GM12878 (cell line): ENCODE measurements around the gene HOTAIR. TPM values are rescaled to one million over a fixed set of nuclear protein-coding genes. Genes with fewer than 3 reads are reported as not detected.

ENCODE experiments used
- ATAC-seq: fragments of 200-7000 bp; cut with Tn5 transposase; 3 replicates; pipeline ENCODE4 v1.9.1; 2020; ENCODE audit warnings: mild to moderate bottlenecking, moderate library complexity
- BruUV-seq: library from RNA; stranded (reverse); fragments of 400-500 nt; replicated peaks from 2 replicates; lab custom pipeline; 2021; lab: Mats Ljungman, UMichigan
- CTCF ChIA-PET: fragments of 300-600 bp; sonication (Branson Sonifier 250); formaldehyde crosslinking; extraction: SDS; loops from one replicate; lab custom pipeline; 2021; ENCODE audit warnings: inconsistent platforms; lab: Yijun Ruan, JAX
- POLR2A ChIA-PET: fragments of 350-600 bp; formaldehyde crosslinking; extraction: SDS; loops from one replicate; lab custom pipeline; 2021; ENCODE audit warnings: inconsistent platforms; lab: Charles Lee
- RAD21 ChIA-PET: fragments of 300-600 bp; sonication (Branson Sonifier 250); formaldehyde crosslinking; loops from one replicate; lab custom pipeline; 2023; ENCODE audit warnings: antibody characterized with exemption; ENCODE audit not compliant: unreplicated experiment; lab: Charles Lee
- SMC1A ChIA-PET: fragments of 300-600 bp; sonication (Branson Sonifier 250); formaldehyde crosslinking; loops from one replicate; lab custom pipeline; 2023; ENCODE audit not compliant: unreplicated experiment, uncharacterized antibody; lab: Charles Lee
- DNase-seq: peaks from one replicate; pipeline ENCODE4 v3.0.0-alpha.2; 2011; ENCODE audit warnings: low read depth, low spot score
- FAIRE-seq: peaks from 3 replicates; lab custom pipeline; 2011; peaks lifted over from hg19 to GRCh38; lab: Jason Lieb, UNC
- H2AFZ ChIP-seq: 2 replicates; pipeline ENCODE4 v1.6.0; 2011; ENCODE audit warnings: low read depth, low read length, control low read depth; ENCODE audit not compliant: control insufficient read depth
- H3K27ac ChIP-seq: 2 replicates; pipeline ENCODE4 v1.5.1; 2011; ENCODE audit warnings: control low read depth; ENCODE audit not compliant: control insufficient read depth, insufficient read depth
- H3K27me3 ChIP-seq, 2 experiments: replicated peaks in 1 of 2; 2 replicates each; pipeline versions ENCODE4 v1.6.0 to v1.6.1; 2011; ENCODE audit warnings: low read length in 1 of 2; ENCODE audit not compliant: control insufficient read depth in 2 of 2, insufficient read depth in 2 of 2
- H3K36me3 ChIP-seq, 2 experiments: 2 replicates each; pipeline ENCODE4 v1.5.1; 2011; ENCODE audit warnings: low read length in 1 of 2; ENCODE audit not compliant: control insufficient read depth in 2 of 2, insufficient read depth in 2 of 2
- H3K4me1 ChIP-seq: 2 replicates; pipeline ENCODE4 v1.6.1; 2011; ENCODE audit warnings: mild to moderate bottlenecking, low read length, moderate library complexity, mixed read lengths; ENCODE audit not compliant: control insufficient read depth, insufficient read depth
- H3K4me2 ChIP-seq: 2 replicates; pipeline ENCODE4 v1.6.0; 2011; ENCODE audit warnings: control low read depth; ENCODE audit not compliant: control insufficient read depth, insufficient read depth
- H3K4me3 ChIP-seq: fragments of 200-600 bp; sonication (generic); 2 replicates; pipeline ENCODE4 v1.5.1; 2016
- H3K79me2 ChIP-seq: 2 replicates; pipeline ENCODE4 v1.6.0; 2011; ENCODE audit warnings: low read length; ENCODE audit not compliant: control insufficient read depth, insufficient read depth
- H3K9ac ChIP-seq: 2 replicates; pipeline ENCODE4 v1.8.0; 2011; ENCODE audit warnings: low read length, control low read depth, mixed read lengths; ENCODE audit not compliant: control insufficient read depth, insufficient read depth
- H3K9me3 ChIP-seq: replicated peaks from 3 replicates; pipeline ENCODE4 v1.5.1; 2011; ENCODE audit warnings: mild to moderate bottlenecking, low read length; ENCODE audit not compliant: control insufficient read depth, insufficient read depth
- H4K20me1 ChIP-seq: 2 replicates; pipeline ENCODE4 v1.6.0; 2011; ENCODE audit not compliant: control insufficient read depth, insufficient read depth
- BCL11A ChIP-seq: IDR thresholded peaks from 2 replicates; pipeline ENCODE4 v1.6.1; 2011; ENCODE audit warnings: low read depth, low read length
- EP300 ChIP-seq, 2 experiments: fragments of 150-350 bp in 1 of 2; IDR thresholded peaks; 2 replicates each; pipeline ENCODE4 v1.6.1; 2011 to 2012; ENCODE audit warnings: low read depth in 2 of 2, low read length in 2 of 2, borderline replicate concordance in 1 of 2, improper control_type of control experiment in 1 of 2, inconsistent platforms in 1 of 2; ENCODE audit not compliant: control insufficient read depth in 1 of 2
- ETV6 ChIP-seq, 2 experiments: fragments of 450-650 bp in 1 of 2; IDR thresholded peaks in 1 of 2; conservative IDR thresholded peaks in 1 of 2; 2 replicates each; pipeline ENCODE4 v1.6.1; 2014; ENCODE audit warnings: antibody characterized with exemption in 1 of 2, borderline replicate concordance in 1 of 2, low read depth in 1 of 2, mild to moderate bottlenecking in 1 of 2, moderate library complexity in 1 of 2
- HDAC2 ChIP-seq: fragments of 200-600 bp; sonication (generic); IDR thresholded peaks from 2 replicates; pipeline ENCODE4 v1.6.1; 2017
- LARP7 ChIP-seq: fragments of 450-650 bp; IDR thresholded peaks from 2 replicates; pipeline ENCODE4 v1.6.1; 2017; ENCODE audit warnings: mild to moderate bottlenecking
- MLLT1 ChIP-seq: fragments of 450-650 bp; IDR thresholded peaks from 2 replicates; pipeline ENCODE4 v1.6.1; 2016; ENCODE audit warnings: mild to moderate bottlenecking
- NFYB ChIP-seq: IDR thresholded peaks from 2 replicates; pipeline ENCODE4 v1.6.1; 2011; ENCODE audit warnings: low read depth, mild to moderate bottlenecking, low read length, improper control_type of control experiment, moderate library complexity; ENCODE audit not compliant: insufficient read depth
- RB1 ChIP-seq: fragments of 450-650 bp; formaldehyde crosslinking; IDR thresholded peaks from 2 replicates; pipeline ENCODE4 v1.6.1; 2017; ENCODE audit warnings: mild to moderate bottlenecking, borderline replicate concordance
- SUZ12 ChIP-seq: fragments of 200-600 bp; sonication (generic); IDR thresholded peaks from one replicate; pipeline ENCODE4 v1.6.1; 2018; ENCODE audit warnings: antibody characterized with exemption, mild to moderate bottlenecking; ENCODE audit not compliant: unreplicated experiment
- WGBS: methylation state at CpG from one replicate; pipeline ENCODE4 v1.1.6; 2016; ENCODE audit warnings: low lambda C conversion rate; ENCODE audit not compliant: insufficient replicate concordance, insufficient coverage; ENCODE audit errors: missing lambda C conversion rate; 5-methylcytosine and 5-hydroxymethylcytosine counted together
- in situ Hi-C: fragments of 300-500 bp; cut with MboI; formaldehyde crosslinking; loops from 9 replicates; pipeline ENCODE4 v1.14.3; 2018; ENCODE audit warnings: mixed read lengths
- intact Hi-C: fragments of 100-400 bp; cut with micrococcal nuclease; formaldehyde crosslinking; loops from one replicate; pipeline ENCODE4 v1.14.2; 2022; ENCODE audit not compliant: unreplicated experiment
- polyA plus RNA-seq, 11 experiments: library from polyadenylated mRNA; depleted of rRNA in 4 of 11; unstranded in 6 of 11; stranded (reverse) in 5 of 11; fragments of >200 nt; fragmentation: Nextera tagmentation in 4 of 11; fragmentation: Illumina TruSeq in 1 of 11; extraction: Ambion mirVana in 4 of 11; extraction: Trizol in 1 of 11; gene quantifications; 1 replicate in 1 of 11; 2 replicates in 10 of 11; pipeline versions ENCODE4 v1.2.1 to v1.2.3, GENCODE V29; 2011 to 2016; ENCODE audit warnings: inconsistent platforms in 2 of 11, missing spikeins in 2 of 11, low read depth in 1 of 11
- total RNA-seq, 4 experiments: library from RNA; depleted of rRNA in 3 of 4; stranded (reverse); fragments of >200 nt in 3 of 4; fragmentation: Illumina TruSeq in 1 of 4; extraction: Trizol in 1 of 4; gene quantifications; 2 replicates each; pipeline versions ENCODE4 v1.2.1 to v1.2.3, GENCODE V29; 2013 to 2021
- TF ChIP-seq, protein P1 (sequence below): IDR thresholded peaks from 2 replicates; pipeline ENCODE4 v1.6.1; 2011; ENCODE audit warnings: mild to moderate bottlenecking, low read depth, low read length, moderate library complexity; ENCODE audit not compliant: insufficient replicate concordance
- TF ChIP-seq, protein P2 (sequence below): fragments of 450-650 bp; IDR thresholded peaks from 2 replicates; pipeline ENCODE4 v1.6.1; 2018; ENCODE audit warnings: borderline replicate concordance, mild to moderate bottlenecking; ENCODE audit not compliant: partially characterized antibody

The HOTAIR gene
- total and polyA plus RNA-seq, 10 of the 15 experiments (the other 5 are each of a cell fraction or from before 2014, with no cell fraction given): not detected

GRCh38 chr12:54001283-54002187 lies 26.8 kb upstream of the HOTAIR start (continued):
- TF ChIP-seq EP300 (IDR thresholded peaks at IDR 0.05; ENCODE audit: borderline replicate concordance in 1 of 2, control insufficient read depth in 1 of 2, low read depth in 2 of 2, low read length in 2 of 2) (no peak), RB1 (no peak), HDAC2 (no peak)

DNA sequence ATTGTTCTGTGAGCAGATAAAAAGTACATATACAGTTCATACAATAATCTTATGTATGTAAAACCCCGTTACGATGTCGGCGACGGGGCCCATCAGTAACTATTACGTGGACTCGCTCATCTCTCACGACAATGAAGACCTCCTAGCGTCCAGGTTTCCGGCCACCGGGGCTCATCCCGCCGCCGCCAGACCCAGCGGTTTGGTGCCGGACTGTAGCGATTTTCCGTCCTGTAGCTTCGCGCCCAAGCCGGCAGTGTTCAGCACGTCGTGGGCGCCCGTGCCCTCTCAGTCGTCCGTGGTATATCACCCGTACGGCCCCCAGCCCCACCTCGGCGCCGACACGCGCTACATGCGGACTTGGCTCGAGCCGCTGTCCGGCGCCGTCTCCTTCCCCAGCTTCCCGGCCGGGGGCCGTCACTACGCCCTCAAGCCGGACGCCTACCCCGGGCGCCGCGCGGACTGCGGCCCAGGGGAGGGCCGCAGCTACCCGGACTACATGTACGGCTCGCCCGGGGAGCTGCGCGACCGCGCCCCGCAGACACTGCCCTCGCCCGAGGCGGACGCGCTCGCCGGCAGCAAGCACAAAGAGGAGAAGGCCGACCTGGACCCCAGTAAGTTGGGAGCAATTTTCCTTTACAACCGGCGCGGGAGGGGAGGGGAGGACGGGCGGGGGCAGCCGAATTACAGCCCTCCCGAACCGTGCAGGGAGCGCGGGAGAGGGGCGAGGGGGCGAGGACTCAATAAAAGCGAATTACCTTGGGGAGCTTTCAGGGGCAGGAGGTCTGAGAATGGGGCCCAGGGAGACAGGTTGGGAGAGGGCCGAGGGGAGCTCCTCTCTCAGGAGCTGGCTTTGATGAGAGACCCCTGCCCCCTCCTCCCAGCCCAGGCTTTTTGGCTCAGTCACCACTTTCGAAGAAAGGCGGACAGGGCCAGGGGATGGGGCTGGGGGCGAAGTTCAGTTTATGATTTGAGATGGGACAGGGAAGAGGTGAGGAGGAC lies 25.7 kb upstream of the HOTAIR start, which contains the start of gene HOXC9:
TSS of gene HOXC9 (plus strand) at position 46 of the 999 bp plus-strand sequence. CDS start at position 74, 28 bp downstream.
- DNase-seq (no peak), FAIRE-seq (no peak), ATAC-seq (no peak)
- no TSS peak for BruUV-seq
- peaks cover 4% of the 10 kb centered on the region for H3K4me1 ChIP-seq
- no peaks in the 10 kb centered on the region for H3K79me2 ChIP-seq
- no peaks in the 10 kb centered on the region for H3K36me3 ChIP-seq
- ChIA-PET POLR2A (interaction anchor here (0.6 to 1.2 kb wide), 3 partner anchors 10 to 205 kb away, joined by 3 to 5 read pairs (median 3); no protein-coding TSS in a partner anchor), CTCF (interaction anchor here (0.8 to 4.2 kb wide), 8 partner anchors 13 to 216 kb away, joined by 3 to 20 read pairs (median 3); partner anchors contain the start of genes HOXC10 and HOXC5), SMC1A (interaction anchor here (1.0 to 1.1 kb wide), 3 partner anchors 8 to 17 kb away, joined by 3 to 5 read pairs (median 3); partner anchors contain the start of gene HOXC8), RAD21 (interaction anchor here (0.7 to 1.5 kb wide), 5 partner anchors 10 to 280 kb away, joined by 3 to 6 read pairs (median 4); partner anchors contain the start of genes HOXC10 and SMUG1)
- H3K9ac ChIP-seq: no peak within 1 kb of the TSS
- H3K27ac ChIP-seq: no peak within 1 kb of the TSS
- H3K4me2 ChIP-seq: 0 out of 2 replicates have a peak within 1 kb of the TSS, but pooled peaks have one; percentile 2
- no peak within 1 kb of the TSS for H3K4me3 ChIP-seq
- in situ Hi-C loops (no loop called here), intact Hi-C loops (loop anchor here (10.0 kb wide), 1 partner anchor 374 kb away; no protein-coding TSS in a partner anchor)
- H3K27me3 ChIP-seq: peaks cover 23 to 42% of the 10 kb centered on the region in 2 experiments
- H3K9me3 ChIP-seq: no peaks in the 10 kb centered on the region
- no peak within 1 kb of the TSS; the same call in 1 of the 2 replicates for H2AFZ ChIP-seq
- H4K20me1 ChIP-seq: no peaks in the 10 kb centered on the region
- WGBS: 49% methylated on average over 48 of the region's 87 CpGs
- TF ChIP-seq ETV6 (conservative IDR thresholded peaks at IDR 0.05 in 1 of 2, IDR thresholded peaks at IDR 0.05 in 1 of 2; ENCODE audit: borderline replicate concordance in 1 of 2, low read depth in 1 of 2) (no peak), SUZ12 (peak; percentile 57), MLLT1 (no peak), LARP7 (0 out of 2 replicates have a peak, but pooled peaks have one; percentile 26), NFYB (0 out of 2 replicates have a peak, but pooled peaks have one; percentile 44), BCL11A (no peak)
- TF ChIP-seq, protein P1, sequence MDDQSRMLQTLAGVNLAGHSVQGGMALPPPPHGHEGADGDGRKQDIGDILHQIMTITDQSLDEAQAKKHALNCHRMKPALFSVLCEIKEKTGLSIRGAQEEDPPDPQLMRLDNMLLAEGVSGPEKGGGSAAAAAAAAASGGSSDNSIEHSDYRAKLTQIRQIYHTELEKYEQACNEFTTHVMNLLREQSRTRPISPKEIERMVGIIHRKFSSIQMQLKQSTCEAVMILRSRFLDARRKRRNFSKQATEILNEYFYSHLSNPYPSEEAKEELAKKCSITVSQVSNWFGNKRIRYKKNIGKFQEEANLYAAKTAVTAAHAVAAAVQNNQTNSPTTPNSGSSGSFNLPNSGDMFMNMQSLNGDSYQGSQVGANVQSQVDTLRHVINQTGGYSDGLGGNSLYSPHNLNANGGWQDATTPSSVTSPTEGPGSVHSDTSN: no peak
- TF ChIP-seq, protein P2, sequence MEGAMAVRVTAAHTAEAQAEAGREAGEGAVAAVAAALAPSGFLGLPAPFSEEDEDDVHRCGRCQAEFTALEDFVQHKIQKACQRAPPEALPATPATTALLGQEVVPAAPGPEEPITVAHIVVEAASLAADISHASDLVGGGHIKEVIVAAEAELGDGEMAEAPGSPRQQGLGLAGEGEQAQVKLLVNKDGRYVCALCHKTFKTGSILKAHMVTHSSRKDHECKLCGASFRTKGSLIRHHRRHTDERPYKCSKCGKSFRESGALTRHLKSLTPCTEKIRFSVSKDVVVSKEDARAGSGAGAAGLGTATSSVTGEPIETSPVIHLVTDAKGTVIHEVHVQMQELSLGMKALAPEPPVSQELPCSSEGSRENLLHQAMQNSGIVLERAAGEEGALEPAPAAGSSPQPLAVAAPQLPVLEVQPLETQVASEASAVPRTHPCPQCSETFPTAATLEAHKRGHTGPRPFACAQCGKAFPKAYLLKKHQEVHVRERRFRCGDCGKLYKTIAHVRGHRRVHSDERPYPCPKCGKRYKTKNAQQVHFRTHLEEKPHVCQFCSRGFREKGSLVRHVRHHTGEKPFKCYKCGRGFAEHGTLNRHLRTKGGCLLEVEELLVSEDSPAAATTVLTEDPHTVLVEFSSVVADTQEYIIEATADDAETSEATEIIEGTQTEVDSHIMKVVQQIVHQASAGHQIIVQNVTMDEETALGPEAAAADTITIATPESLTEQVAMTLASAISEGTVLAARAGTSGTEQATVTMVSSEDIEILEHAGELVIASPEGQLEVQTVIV: no peak
